AG09309 (cell line): Measurements from ENCODE around the gene TGFBR1.

Experiments
- DNase-seq: peaks from one replicate; pipeline ENCODE4 v3.0.0-alpha.2; 2010; ENCODE audit warnings: low read depth
- H3K4me3 ChIP-seq: 2 replicates; pipeline ENCODE4 v1.5.1; 2011; ENCODE audit warnings: mild to moderate bottlenecking, low read depth, low read length, moderate library complexity; ENCODE audit not compliant: control insufficient read depth
- TF ChIP-seq, protein P1 (sequence below): IDR thresholded peaks from 2 replicates; pipeline ENCODE4 v1.5.1; 2011; ENCODE audit warnings: mild to moderate bottlenecking, low read depth, low read length, inconsistent platforms; ENCODE audit not compliant: insufficient read depth, control insufficient read depth; ENCODE audit errors: missing control alignments

Gene TGFBR1

DNA sequence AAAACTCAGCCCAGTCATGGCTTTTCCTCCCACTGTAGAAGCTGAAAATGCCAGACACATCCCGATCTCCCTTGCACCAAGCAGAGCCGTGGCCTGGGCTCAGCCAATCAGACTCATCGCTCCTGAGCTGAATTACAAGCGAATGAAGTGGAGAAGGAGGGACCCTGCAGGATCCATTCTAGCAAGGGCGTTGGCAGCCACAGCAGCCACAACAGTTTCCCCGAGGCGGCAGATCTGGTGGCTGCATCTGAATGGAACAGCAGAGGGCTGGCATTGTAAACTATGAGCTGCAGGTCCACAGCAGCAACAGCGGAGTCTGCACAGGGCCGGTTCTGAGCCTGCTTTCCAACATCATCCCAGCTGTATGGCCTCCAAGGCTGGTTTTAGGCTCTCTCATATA, 93.1 kb downstream of the TGFBR1 start:
- no peak for DNase-seq
- TF ChIP-seq, protein P1, sequence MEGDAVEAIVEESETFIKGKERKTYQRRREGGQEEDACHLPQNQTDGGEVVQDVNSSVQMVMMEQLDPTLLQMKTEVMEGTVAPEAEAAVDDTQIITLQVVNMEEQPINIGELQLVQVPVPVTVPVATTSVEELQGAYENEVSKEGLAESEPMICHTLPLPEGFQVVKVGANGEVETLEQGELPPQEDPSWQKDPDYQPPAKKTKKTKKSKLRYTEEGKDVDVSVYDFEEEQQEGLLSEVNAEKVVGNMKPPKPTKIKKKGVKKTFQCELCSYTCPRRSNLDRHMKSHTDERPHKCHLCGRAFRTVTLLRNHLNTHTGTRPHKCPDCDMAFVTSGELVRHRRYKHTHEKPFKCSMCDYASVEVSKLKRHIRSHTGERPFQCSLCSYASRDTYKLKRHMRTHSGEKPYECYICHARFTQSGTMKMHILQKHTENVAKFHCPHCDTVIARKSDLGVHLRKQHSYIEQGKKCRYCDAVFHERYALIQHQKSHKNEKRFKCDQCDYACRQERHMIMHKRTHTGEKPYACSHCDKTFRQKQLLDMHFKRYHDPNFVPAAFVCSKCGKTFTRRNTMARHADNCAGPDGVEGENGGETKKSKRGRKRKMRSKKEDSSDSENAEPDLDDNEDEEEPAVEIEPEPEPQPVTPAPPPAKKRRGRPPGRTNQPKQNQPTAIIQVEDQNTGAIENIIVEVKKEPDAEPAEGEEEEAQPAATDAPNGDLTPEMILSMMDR, result no peak

DNA sequence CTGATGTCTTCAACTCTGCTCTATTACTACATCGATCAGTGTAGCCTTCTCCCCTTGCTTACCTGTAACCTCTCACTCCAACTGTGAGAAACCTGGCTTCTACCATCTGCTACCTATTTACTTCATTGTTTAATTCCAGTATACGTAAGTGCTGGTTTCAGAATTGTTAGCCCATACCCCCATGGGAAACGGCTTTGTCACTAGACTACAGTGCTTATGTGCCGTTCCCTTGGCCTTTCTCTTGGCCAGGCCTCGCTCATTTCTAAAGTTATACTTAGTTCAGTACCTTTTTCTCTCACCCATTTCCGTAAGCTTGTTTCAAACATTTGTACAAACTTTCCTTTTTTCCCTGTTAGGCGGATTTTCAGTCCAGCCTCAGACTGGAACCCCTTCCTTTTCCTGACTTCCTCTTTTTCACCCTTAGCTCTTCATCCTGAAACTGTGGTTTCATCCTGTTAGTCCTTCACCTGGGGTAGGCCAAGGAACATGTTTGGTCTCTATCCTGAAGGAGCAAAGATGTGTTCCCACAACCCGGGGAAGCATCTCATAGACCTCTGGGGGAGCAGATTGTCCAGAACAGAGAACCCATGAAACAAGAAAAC, 95.1 kb downstream of the TGFBR1 start:
- no peak for DNase-seq
- H3K4me3 ChIP-seq, result no peak overlapping the region
- TF ChIP-seq, protein P1, result no peak

More for the DNA sequence above, 93.1 kb downstream of the TGFBR1 start:
- no peak overlapping the region for H3K4me3 ChIP-seq

DNA sequence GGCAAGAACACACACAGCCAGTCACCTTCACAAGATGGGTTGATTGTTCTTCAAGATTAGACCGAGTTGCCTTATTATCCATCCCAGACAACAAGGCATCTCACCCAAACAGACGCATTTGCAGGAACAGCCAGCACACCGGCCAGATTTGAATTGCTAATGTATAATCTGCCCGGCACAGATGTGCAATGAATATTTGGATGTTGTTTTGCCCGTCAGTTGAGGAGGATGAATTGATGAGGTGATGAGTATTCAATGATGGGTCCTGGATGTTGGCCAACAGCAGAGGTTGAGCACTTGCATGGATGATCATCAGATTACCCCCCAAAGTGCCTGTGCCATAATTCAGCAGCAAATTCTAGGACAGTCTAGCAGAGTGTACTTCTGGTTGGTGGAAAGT, 96.7 kb downstream of the TGFBR1 start:
- DNase-seq, result no peak
- H3K4me3 ChIP-seq, result no peak overlapping the region
- TF ChIP-seq, protein P1, result no peak
